BE2C (cell line): ENCODE data around the gene STAC.
"Not testable (repeated sequence)": the region's sequence is repeated elsewhere in the genome, so short reads cannot be mapped to it uniquely, and the experiment has no call there.

Experiments
- DNase-seq: peaks from one replicate; pipeline ENCODE4 v3.0.0-alpha.2; 2020
- H3K27me3 ChIP-seq: fragments of 250-450 bp; sonication (Bioruptor Pico); 2 replicates; pipeline ENCODE4 v1.5.1; 2020; ENCODE audit warnings: mild to moderate bottlenecking
- H3K36me3 ChIP-seq: fragments of 250-450 bp; sonication (Bioruptor Pico); 2 replicates; pipeline ENCODE4 v1.5.1; 2020; ENCODE audit warnings: mild to moderate bottlenecking
- H3K4me1 ChIP-seq: fragments of 250-450 bp; sonication (Bioruptor Pico); 2 replicates; pipeline ENCODE4 v1.5.1; 2020
- H3K4me3 ChIP-seq: 2 replicates; pipeline ENCODE4 v1.5.1; 2011; ENCODE audit warnings: low read depth, low read length
- H3K9me3 ChIP-seq: fragments of 250-450 bp; sonication (Bioruptor Pico); 2 replicates; pipeline ENCODE4 v1.5.1; 2020
- CTCF ChIP-seq: IDR thresholded peaks from 2 replicates; pipeline ENCODE4 v1.5.1; 2012; ENCODE audit warnings: mild to moderate bottlenecking, low read depth, low read length

The STAC gene

GRCh38 chr3:36455406-36455805, 75.1 kb downstream of the STAC start:
- H3K9me3 ChIP-seq: no peaks in the 10 kb centered on the region
- no peaks in the 10 kb centered on the region for H3K27me3 ChIP-seq
- H3K4me3 ChIP-seq: no peak overlapping the region
- no peak for DNase-seq
- no peaks in the 10 kb centered on the region for H3K4me1 ChIP-seq
- no peak for TF ChIP-seq CTCF
- peaks cover 40% of the 10 kb centered on the region for H3K36me3 ChIP-seq

GRCh38 chr3:36456784-36457183, 76.5 kb downstream of the STAC start:
- H3K4me3 ChIP-seq: no peak overlapping the region
- no peaks in the 10 kb centered on the region for H3K9me3 ChIP-seq
- no peak for DNase-seq
- no peak for TF ChIP-seq CTCF
- H3K36me3 ChIP-seq: peaks cover 40% of the 10 kb centered on the region
- H3K4me1 ChIP-seq: no peaks in the 10 kb centered on the region
- H3K27me3 ChIP-seq: no peaks in the 10 kb centered on the region

GRCh38 chr3:36457667-36458066, 77.4 kb downstream of the STAC start:
- Histone ChIP-seq H3K36me3 (peaks cover 39% of the 10 kb centered on the region), H3K4me3 (no peak overlapping the region), H3K9me3 (no peaks in the 10 kb centered on the region), H3K4me1 (no peaks in the 10 kb centered on the region), H3K27me3 (no peaks in the 10 kb centered on the region)
- DNase-seq: no peak
- no peak for TF ChIP-seq CTCF

- no peaks in the 10 kb centered on the region for H3K27me3 ChIP-seq
- H3K9me3 ChIP-seq: no peaks in the 10 kb centered on the region
- peaks cover 27% of the 10 kb centered on the region for H3K36me3 ChIP-seq
- no peak overlapping the region for H3K4me3 ChIP-seq
- no peaks in the 10 kb centered on the region for H3K4me1 ChIP-seq
- DNase-seq: no peak
- TF ChIP-seq CTCF: no peak
Observed at GRCh38 chr3:36459177-36459576, 78.9 kb downstream of the STAC start.

GRCh38 chr3:36461597-36461996, 81.3 kb downstream of the STAC start:
- no peaks in the 10 kb centered on the region for H3K9me3 ChIP-seq
- H3K4me1 ChIP-seq: no peaks in the 10 kb centered on the region
- peaks cover 22% of the 10 kb centered on the region for H3K36me3 ChIP-seq
- H3K27me3 ChIP-seq: no peaks in the 10 kb centered on the region
- TF ChIP-seq CTCF: no peak
- no peak overlapping the region for H3K4me3 ChIP-seq
- no peak for DNase-seq

GRCh38 chr3:36472045-36472444, 91.7 kb downstream of the STAC start:
- H3K4me3 ChIP-seq, H3K4me1 ChIP-seq, H3K27me3 ChIP-seq, DNase-seq, H3K9me3 ChIP-seq: not testable (repeated sequence)
- H3K36me3 ChIP-seq: peaks cover 13% of the 10 kb centered on the region

GRCh38 chr3:36475558-36475957, 95.3 kb downstream of the STAC start:
- Histone ChIP-seq H3K27me3 (no peaks in the 10 kb centered on the region), H3K4me3 (no peak overlapping the region), H3K36me3 (peaks cover 25% of the 10 kb centered on the region), H3K9me3 (no peaks in the 10 kb centered on the region), H3K4me1 (no peaks in the 10 kb centered on the region; the same call in 1 of the 2 replicates)
- DNase-seq: no peak
- TF ChIP-seq CTCF: no peak
